Iris pigment epithelial cell (primary cell): Measurements from ENCODE around the gene AQP5.

Source experiments
- DNase-seq: peaks from one replicate; pipeline ENCODE4 v3.0.0-alpha.2; 2011; ENCODE audit warnings: low read depth

AQP5 gene

DNA sequence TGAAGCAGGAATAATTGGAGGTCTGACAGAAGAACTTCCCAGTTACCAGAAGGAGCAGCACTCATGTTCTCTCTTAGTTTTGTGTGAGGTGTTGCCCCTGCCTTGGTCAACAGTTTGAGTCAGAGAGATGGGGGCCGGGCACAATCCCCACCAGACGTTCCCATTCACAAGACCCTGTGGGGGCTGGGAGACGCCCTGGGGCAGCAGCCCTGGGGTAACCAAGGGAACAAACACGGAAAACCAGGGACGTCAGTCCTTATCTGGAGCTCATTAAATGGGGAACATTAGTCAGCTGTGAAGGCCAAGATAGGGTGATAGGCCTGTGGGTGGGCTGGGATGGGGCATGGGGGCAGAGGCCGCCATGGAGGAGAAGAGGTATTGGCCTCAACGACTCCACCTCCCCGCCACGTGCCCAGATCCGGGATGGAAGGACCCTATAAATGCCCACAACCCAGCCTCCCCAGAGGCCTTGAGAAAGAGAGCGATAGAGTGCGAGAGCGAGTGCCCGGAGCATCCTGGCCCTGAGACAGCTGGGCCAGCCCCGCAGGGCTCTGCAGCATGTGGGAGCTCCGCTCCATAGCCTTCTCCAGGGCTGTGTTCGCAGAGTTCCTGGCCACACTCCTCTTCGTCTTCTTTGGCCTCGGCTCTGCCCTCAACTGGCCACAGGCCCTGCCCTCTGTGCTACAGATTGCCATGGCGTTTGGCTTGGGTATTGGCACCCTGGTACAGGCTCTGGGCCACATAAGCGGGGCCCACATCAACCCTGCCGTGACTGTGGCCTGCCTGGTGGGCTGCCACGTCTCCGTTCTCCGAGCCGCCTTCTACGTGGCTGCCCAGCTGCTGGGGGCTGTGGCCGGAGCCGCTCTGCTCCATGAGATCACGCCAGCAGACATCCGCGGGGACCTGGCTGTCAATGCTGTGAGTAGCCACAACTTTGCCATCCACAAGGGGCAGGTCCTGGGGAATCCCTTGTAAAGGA is 11.1 kb upstream of the AQP5 start, which contains the start of gene AQP2:
TSS of gene AQP2 (plus strand) at position 465 of the 979 bp plus-strand sequence. CDS start at position 559, 94 bp downstream.
- DNase-seq, result no peak

DNA sequence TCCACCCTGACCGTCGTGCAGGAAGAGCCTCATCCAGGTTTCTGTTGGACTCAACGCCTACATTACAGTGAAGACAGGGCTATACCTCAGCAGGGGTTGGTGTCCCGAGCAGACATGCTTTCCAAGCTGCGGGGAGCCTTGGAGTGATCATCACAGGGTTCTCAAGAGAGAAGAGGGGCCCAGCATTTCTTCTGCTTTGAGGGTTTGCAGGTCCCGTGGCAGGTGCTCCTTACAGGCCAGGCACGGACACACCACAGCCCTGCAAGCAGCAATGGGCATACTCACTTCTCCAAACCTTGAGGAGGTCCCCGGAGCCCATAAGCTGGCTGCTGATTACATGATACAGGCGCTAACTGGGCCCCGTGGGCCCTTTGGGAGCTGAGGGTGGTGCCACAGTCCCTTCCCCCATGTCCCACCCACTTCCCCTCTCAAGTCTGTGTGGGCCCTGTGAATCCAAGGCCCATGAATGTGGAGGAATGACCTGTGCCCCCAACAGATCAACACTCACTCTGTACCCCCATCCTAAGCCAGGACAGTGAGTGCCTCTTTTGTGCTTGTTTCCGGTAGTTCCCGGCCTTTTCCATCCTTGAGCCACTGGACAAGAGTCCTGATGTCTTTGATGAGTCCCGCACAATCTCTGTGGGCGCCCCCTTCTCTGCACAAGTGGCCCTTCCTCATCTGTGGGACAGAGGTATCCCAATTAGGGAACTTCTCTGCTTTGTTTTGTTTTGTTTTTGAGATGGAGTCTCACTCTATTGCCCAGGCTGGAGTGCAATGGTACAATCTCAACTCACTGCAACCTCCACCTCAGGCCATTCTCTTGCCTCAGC is 10.0 kb upstream of the AQP5 start:
- DNase-seq, result no peak

DNA sequence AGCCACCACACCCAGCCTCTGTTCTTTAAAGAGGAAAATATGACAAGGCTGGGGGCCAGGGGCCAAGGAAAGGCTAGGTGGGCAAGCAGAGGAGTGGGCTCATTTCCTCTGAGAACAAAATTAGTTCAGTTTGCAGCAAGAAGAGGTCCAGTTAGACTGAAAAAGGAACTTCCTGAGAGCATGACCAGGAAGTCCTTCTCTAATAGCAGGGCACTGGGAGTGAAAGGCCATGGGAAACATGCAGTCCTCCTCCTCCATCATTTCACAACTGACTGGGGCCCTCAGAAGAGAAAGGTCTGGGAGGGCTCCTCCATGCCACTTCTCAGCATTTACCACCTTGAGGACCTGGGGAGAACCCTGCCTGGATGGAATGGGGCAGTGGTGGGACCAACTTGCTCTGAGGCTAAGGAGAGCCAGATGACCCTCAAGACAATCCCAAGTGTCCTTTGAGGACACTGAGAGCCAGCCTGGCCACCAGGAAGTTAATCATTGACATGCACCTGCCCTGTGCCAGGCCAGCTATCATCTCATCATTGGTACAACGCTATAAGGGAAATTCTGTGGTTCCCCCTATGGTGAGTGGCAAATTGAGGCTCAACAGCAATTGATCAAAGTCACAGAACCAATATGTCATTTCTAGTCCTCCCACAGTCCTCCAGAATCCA is 9.1 kb upstream of the AQP5 start:
- no peak for DNase-seq

DNA sequence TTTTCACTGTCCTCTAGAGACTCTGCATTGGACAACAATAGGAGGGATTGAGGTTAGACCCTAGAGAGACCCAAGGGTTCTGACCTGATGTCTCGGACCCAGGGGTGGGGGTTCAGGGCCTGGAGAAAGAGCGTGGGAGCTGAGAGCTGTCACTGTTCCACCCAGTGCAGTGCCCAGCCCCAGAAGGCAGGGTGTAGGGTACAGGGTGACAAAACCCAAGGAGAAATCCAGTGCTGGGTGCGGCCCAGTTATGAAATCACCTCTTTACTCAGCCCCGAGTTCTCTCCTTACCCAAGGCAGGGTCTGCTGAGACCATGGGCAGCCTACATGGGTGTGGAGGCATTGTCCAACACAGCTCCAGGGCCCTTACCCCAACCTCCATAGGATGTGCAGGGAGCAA is 8.5 kb upstream of the AQP5 start:
- no peak for DNase-seq

DNA sequence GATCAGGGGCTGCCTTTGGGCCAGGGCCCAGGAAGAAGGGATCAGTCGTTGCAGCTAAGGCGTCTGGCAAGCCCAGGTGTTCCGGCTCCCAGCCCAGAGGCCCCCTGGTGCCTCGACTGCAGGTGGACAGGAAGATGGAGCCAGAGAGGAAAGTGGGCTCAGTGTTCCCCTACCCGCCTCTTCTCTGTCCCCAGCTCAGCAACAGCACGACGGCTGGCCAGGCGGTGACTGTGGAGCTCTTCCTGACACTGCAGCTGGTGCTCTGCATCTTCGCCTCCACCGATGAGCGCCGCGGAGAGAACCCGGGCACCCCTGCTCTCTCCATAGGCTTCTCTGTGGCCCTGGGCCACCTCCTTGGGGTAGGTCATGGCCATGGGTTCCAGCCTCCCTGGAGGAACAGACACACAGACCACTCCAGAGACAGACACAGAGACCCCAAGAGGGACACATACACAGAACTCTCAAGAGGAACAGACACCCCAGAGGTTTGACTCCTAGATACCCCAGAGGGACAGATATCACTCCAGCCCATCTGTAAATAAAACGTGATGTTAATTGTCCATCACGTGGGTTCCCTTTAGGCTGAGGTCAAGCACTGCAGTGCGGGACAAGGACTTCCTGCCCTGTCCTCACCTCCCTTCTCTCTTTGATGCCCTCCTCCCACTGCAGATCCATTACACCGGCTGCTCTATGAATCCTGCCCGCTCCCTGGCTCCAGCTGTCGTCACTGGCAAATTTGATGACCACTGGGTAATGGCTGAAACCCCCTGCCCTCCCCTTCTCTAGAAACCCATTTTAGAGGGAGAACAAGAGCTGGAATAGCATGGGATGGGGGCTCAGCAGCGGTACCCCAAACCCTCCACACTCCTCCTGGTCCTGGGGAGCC is 7.5 kb upstream of the AQP5 start:
- DNase-seq, result no peak

DNA sequence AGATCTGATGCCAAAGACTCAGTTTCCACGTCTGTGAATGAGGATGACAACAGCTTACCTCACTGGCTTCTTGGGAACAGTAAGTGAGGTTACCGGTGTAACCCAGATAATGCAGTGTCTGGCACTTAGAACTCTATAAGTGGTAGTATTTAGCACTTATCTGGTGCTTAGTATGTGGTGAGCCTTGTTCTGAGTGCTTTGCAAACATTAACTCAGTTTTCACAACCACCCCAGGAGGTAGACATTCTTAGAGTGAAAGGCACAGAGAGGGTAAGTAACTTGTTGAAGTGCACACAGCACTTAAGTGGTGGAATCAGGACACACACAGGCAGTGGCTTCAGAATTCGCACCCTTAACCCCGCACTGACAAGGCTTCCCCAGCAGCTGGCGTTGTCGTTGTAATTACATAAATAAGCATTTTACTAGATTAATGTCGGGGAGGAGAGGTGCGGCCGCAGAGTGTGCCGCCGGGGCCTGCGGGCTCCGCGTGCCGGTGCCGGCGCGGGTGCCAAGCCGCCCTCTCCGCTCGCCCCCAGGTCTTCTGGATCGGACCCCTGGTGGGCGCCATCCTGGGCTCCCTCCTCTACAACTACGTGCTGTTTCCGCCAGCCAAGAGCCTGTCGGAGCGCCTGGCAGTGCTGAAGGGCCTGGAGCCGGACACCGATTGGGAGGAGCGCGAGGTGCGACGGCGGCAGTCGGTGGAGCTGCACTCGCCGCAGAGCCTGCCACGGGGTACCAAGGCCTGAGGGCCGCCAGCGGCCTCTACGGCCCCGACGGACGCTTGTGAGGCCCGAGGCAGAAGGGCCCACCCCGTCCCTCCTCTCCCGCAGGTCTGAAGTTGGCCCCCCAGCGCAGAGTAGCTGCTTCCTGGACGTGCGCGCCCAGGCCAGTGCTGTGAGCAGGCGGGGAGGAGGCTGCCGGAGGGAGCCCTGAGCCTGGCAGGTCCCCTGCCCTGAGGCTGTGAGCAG is 6.5 kb upstream of the AQP5 start:
- DNase-seq, result no peak

DNA sequence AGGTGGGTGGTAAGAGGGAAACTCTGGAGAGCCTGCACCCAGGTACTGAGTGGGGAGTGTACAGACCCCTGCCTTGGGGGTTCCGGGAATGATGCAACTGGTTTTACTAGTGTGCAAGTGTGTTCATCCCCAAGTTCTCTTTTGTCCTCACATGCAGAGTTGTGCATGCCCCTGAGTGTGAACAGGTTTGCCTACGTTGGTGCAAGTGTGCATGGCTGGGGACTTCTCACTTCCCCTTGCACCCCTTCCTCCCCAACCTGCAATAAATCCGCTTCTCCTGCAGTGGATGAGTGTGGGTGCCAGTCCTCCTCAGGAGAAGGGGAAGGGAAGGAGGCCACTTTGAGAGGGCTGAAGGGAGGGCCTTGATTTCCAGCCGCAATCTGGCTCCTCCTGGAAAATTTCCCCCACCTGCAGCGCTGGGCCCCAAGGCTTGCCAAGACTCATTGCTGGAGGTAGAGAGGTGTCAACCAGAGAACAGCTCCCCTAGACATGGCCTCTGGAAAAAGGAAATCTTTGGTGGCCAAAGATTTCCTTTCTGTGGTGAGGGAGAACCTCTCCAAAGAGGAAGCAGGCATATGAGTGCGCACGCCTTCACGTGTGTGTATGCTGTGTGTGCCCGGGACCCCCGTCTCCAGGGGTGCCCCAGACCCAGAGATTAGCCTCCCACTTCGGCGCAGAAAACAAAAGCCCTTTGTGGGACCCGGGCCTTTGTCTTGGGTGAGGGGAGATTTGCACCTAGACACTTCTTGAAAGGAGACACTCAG is 5.6 kb upstream of the AQP5 start:
- no peak for DNase-seq

DNA sequence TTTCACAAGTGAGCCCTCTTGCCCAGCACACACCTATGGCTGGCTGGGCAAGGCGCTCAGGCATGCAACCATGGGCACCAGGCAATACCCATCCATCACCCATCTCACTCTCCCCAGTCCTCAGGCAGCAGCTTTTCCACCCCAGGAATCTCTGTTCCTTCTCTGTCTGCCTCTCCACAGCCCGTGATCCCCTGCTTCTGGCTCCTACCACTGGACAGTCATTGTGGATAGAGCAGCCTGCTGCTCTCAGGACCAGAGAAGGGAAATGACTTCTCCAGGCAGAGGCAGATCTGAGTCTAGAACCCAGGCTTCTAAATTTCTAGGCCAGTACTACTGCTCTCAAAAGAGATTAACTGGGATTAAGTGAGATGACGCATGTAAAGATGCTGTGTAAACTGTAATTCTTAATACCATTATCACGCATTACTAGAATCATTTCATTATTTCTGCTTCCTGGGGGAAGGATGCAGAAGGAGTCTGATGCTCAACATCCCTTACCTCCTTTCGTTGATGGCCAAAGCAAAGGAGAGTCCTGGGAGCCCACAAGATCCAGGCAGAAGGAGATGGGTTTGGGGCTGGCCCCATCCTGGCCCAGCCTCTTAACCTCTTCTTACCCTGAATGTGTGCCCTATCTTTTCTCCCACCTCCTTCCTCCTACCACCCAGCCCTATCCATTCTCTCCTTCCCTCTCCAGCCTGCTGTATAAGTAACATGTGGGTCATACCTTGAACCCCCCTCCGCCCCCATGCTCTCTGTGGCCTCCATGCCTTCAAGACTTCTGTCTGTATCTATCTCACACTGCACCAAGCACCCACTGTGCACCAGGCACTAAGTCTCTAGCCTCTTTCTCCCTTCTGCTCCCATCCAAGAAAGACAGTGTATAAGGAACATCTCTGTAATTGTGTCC is 4.8 kb upstream of the AQP5 start:
- no peak for DNase-seq

DNA sequence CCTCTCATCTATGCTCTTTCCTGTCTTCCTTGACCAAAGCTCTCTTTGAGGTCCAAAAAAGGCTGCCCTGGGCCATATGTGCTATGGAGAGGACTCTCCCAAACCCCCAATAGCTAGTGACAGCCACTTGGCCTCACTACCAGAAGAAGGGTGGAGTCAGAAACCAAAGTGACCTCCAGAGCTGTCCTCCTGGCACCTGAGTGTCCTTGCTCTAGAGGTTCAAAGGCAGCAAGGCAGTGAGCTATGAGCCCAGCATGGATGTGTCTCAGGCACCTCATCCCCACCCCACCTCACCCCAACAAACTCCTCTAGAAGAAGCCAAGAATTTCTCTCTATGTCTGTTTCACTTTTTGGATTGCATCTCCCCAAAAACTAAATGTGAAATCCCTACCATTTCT is 4.1 kb upstream of the AQP5 start:
- DNase-seq, result no peak

DNA sequence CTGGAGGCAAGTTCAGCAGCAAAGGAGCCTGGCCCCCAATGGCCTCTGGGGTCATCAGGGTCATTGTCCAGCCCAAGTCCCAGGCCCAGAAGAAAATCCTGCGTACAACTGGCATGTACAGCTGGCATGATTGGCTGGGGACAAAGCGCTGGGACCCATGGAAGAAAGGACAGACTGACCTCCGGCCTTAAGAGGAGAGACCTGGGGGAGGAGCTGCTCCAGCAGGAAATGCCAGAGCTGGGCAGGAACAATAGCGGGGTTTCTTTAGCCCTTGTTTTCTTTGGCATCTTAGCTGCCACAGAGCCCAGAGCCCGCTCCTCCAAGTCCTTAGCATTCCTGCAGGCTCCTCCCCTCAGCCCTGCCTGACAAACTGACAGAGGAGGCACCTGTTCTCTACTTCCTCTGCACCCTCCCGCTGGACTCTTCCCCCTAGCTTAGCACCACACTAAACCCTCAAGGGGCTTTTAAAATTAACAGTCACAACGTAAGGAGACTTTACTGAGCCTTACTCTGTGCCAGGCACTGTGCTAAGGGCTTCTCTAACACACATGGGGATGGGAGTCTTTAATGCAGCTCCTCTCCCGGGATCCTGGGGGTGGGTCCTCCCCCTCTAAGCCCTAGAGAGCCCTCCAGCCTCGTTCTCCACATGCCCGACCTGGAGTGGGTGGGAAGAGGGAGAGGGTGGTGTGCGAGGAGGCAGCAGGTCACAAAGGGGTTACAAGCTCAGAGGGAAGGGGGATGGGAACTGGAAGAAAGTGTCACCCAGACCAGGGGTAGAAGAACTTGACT is 1.8 kb upstream of the AQP5 start:
- no peak for DNase-seq

DNA sequence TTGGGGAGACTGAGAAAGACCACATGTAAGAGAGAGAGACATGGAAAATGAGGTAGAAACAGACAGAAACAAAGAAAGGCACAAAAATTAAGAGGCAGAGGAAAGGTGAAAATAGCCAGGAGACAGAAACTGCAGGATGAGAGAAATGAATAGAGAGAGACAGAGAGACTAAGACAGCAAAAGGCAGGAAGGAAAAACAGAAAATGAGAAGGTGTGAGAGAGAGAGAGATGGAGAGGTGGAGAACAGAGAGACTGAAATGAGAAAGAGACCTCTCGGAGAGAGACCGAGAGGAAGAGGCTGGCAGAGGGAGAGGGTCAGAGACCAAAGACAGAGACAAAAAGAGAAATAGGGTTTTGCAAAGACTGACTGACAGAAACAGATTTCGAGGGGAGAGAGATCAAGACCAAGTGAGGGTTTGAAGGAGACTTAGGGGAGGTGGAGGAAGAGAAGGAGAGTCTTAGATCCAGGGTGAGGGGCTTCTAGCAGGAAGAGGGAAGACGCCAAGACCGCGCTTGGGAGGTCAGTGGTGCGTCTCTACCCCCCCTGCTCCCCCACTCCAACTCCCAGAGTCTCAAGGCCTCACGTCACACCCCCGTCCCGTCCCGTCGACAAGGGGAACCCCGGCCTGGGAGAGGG is 1.1 kb upstream of the AQP5 start:
- no peak for DNase-seq

DNA sequence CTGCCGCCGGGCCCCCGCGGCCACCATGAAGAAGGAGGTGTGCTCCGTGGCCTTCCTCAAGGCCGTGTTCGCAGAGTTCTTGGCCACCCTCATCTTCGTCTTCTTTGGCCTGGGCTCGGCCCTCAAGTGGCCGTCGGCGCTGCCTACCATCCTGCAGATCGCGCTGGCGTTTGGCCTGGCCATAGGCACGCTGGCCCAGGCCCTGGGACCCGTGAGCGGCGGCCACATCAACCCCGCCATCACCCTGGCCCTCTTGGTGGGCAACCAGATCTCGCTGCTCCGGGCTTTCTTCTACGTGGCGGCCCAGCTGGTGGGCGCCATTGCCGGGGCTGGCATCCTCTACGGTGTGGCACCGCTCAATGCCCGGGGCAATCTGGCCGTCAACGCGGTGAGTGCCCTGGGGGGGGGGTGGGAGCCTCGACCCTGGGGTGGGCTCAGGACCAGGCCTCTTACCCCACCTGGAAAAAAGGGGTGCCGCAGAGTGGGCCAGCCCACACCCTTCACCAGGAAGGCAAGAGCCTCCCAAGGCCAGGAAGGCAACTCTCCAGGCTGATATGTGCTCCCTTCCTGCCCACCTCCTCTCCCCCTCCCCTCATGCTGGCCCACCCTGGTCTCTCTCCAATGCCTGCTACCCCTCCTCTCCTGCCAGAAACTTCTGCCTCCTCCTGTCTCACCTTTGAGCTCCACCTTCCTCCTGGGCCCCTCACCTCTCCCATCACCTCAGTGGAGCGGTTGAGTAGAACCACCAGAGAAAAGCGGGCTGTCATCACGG is 507 bp downstream of the AQP5 start:
- DNase-seq, result no peak

DNA sequence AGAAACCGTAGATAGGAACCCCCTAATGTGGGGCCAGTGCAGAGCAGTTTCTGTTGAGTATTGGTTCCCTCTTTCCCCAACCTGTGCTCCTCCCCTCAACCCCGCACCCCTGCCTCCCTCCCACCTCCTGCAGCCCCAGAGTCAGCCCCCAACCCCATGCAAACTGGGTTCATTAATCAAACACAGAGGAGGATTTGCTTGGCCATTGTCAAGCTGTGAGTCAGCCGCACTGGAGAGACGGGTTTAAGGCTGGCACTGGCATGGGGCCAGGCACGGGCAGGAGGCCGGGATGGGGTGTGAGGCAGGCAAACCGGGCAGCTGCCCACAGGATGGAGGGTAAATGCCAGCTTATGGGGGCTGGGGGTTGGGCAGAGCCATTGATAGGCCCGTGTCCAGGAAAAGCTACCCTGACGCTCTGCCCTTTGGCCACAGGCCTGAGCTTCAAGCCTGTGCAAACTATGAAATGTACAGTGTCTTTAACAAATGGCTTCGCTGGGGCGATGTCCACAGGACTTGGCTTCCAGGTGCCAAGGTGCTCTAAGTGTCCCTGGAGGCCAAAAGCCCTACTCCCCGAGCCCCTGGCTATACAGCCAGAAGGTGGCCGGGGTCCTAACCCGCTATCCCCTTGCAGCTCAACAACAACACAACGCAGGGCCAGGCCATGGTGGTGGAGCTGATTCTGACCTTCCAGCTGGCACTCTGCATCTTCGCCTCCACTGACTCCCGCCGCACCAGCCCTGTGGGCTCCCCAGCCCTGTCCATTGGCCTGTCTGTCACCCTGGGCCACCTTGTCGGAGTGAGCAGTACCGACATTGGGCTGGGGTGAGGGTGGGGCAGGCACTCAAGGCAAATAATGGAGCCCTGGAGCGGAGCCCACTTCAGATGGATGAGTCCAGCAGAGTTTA is 1.4 kb downstream of the AQP5 start:
- DNase-seq, result no peak

DNA sequence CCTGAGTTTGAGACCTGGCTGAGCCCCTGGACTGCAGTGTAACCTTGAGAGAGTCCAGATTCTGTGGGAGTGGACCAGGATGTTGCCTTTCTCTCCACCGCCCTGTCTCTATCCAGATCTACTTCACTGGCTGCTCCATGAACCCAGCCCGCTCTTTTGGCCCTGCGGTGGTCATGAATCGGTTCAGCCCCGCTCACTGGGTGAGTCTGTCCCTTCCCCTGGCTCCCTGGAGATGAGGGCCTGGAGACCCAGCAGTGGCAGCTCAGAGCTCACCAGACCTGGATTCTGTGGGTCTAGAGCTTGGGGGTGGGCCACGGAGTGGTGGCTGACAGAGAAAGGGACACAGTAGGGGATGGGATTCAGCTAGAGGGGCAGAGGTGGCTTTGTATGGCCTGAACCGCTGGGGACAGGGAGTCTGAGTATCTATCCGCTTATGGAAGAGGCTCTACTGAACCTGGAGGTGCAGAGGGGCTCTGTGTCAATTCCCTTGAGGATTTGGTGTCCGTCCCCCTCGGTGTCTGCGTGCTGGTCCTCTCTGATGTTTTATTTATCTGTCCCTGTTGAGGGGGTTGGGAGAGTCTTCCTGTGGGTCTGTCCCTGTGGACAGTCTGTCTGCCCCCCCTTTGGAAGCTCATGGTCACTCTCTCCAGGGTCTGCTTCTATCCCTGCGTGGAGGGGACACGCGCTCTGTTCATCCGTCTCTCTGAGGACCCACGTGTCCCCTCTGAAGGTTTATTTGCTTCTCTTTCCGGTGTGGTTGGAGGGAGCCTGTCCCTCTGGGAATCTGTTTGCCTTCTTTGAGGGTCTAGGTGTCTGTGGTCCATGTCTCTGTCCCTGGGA is 2.5 kb downstream of the AQP5 start:
- DNase-seq, result no peak
